ENCODE measurements around the gene ARPC4. TPM values are rescaled to one million over a fixed set of nuclear protein-coding genes. Genes with fewer than 3 reads are reported as not detected.

Gene ARPC4
- total RNA-seq, 1 experiment from 2014 or later, result 152 TPM

DNA sequence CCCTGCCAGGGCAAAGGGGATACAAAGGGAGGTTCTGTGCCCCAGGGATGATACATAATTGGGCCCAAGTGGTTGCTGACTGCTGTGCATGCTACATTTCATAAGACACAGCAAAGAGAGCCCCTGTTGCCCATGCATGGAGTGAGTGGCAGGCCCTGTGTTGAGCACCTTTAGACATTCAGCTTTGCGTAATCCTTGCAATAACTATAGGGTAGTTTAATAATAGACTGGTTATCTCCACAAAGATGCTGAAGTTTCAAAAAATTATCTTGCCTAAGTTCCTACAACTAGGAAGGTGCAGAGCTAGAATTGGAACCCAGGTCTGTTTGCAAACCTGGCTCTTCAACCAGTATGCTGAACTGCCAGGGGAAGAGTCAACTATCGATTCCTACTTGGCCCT is 44.9 kb upstream of the ARPC4 start:
- ChIA-PET CTCF (no interaction called here), POLR2A (ENCODE audit: low non-redundant PET) (no interaction called here)
- no TSS peak for BruUV-seq (replicated peaks)
- intact Hi-C loops (cut with micrococcal nuclease; ENCODE audit: unreplicated experiment), result no loop called here
- TF ChIP-seq, protein P1, sequence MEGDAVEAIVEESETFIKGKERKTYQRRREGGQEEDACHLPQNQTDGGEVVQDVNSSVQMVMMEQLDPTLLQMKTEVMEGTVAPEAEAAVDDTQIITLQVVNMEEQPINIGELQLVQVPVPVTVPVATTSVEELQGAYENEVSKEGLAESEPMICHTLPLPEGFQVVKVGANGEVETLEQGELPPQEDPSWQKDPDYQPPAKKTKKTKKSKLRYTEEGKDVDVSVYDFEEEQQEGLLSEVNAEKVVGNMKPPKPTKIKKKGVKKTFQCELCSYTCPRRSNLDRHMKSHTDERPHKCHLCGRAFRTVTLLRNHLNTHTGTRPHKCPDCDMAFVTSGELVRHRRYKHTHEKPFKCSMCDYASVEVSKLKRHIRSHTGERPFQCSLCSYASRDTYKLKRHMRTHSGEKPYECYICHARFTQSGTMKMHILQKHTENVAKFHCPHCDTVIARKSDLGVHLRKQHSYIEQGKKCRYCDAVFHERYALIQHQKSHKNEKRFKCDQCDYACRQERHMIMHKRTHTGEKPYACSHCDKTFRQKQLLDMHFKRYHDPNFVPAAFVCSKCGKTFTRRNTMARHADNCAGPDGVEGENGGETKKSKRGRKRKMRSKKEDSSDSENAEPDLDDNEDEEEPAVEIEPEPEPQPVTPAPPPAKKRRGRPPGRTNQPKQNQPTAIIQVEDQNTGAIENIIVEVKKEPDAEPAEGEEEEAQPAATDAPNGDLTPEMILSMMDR (conservative IDR thresholded peaks at IDR 0.05; ENCODE audit: low read depth, low read length), result no peak
- no peak for TF ChIP-seq EZH2 (IDR thresholded peaks at IDR 0.05; ENCODE audit: borderline replicate concordance, low read depth, low read length, poor library complexity, severe bottlenecking)
- peaks cover 5% of the 10 kb centered on the region for H3K4me1 ChIP-seq (ENCODE audit: insufficient read depth, low read length, poor library complexity, severe bottlenecking)
- no peak for DNase-seq (ENCODE audit: low spot score)
- peaks cover 72% of the 10 kb centered on the region for H3K36me3 ChIP-seq (ENCODE audit: insufficient read depth, low read length, poor library complexity, severe bottlenecking)
- no peak overlapping the region for H3K27ac ChIP-seq (ENCODE audit: low read depth, low read length, poor library complexity, severe bottlenecking)
- H3K4me3 ChIP-seq (ENCODE audit: low read depth, low read length, poor library complexity, severe bottlenecking), result no peak overlapping the region
- H3K27me3 ChIP-seq (replicated peaks; ENCODE audit: insufficient read depth, low read depth, low read length, poor library complexity), result no peaks in the 10 kb centered on the region
- H3K9me3 ChIP-seq (ENCODE audit: low read depth, low read length, poor library complexity, severe bottlenecking), result no peaks in the 10 kb centered on the region

DNA sequence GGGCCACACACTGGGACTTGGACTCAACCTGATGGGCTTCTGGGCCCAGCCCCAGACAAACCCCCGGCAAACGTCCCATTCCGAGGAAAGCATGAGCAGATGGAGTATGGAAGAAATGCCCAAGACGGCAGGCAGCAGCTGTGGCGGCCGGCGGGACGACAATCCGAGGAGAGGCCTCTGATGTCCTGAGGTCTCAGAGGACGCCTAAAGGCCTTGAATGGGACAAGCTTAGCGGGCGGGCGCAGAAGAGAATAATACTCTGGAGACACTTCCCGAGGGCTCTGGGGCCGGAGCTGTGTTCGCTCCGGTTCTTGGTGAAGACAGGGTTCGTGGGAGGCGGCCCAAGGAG is 43.6 kb upstream of the ARPC4 start:
- POLR2A ChIA-PET (ENCODE audit: low non-redundant PET), result interaction anchor here (0.6 kb wide), 1 partner anchor 11 kb away, joined by 5 read pairs; no protein-coding TSS in a partner anchor
- no peak for TF ChIP-seq EZH2 (IDR thresholded peaks at IDR 0.05; ENCODE audit: borderline replicate concordance, low read depth, low read length, poor library complexity, severe bottlenecking)
- TF ChIP-seq, protein P1 (conservative IDR thresholded peaks at IDR 0.05; ENCODE audit: low read depth, low read length), result no peak

DNA sequence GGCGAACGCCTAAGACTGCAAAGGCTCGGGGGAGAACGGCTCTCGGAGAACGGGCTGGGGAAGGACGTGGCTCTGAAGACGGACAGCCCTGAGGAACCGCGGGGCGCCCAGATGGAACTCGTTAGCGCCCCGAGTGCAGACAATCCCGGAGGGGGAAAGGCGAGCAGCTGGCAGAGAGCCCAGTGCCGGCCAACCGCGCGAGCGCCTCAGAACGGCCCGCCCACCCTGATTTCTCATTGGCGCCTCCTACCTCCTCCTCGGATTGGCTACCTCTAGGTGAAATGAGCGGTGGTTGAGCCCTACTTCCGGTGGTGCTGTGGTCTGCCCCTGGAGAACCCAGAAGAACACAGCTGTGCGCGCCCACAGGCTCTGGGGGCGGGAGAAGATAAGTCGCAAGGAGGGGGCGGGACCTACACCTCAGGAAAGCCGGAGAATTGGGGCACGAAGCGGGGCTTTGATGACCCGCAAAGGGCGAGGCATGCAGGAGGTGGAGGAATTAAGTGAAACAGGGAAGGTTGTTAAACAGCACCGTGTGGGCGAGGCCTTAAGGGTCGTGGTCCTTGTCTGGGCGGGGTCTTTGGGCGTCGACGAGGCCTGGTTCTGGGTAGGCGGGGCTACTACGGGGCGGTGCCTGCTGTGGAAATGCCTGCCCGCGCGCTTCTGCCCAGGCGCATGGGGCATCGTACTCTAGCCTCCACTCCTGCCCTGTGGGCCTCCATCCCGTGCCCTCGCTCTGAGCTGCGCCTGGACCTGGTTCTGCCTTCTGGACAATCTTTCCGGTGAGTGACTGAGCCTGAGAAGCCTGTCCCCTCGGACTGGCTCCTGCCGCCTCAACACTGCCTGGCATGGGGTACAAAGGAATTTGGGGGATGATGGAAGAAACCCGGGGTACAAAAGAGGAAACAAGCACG is 43.0 kb upstream of the ARPC4 start, which contains the start of gene OGG1:
TSS of gene OGG1 (plus strand) at position 308 of the 911 bp plus-strand sequence. CDS start at position 643, 335 bp downstream.
- TSS peak; percentile 45 for BruUV-seq (replicated peaks)
- TF ChIP-seq, protein P1 (conservative IDR thresholded peaks at IDR 0.05; ENCODE audit: low read depth, low read length), result no peak
- no peak for TF ChIP-seq EZH2 (IDR thresholded peaks at IDR 0.05; ENCODE audit: borderline replicate concordance, low read depth, low read length, poor library complexity, severe bottlenecking)
- H3K36me3 ChIP-seq (ENCODE audit: insufficient read depth, low read length, poor library complexity, severe bottlenecking), result peaks cover 58% of the 10 kb centered on the region

More for the DNA sequence above, 43.6 kb upstream of the ARPC4 start:
- Histone ChIP-seq H3K4me1 (ENCODE audit: insufficient read depth, low read length, poor library complexity, severe bottlenecking) (peaks cover 5% of the 10 kb centered on the region), H3K27ac (ENCODE audit: low read depth, low read length, poor library complexity, severe bottlenecking) (peak overlapping the region; percentile 89), H3K9me3 (ENCODE audit: low read depth, low read length, poor library complexity, severe bottlenecking) (no peaks in the 10 kb centered on the region), H3K4me3 (ENCODE audit: low read depth, low read length, poor library complexity, severe bottlenecking) (peak overlapping the region; percentile 62), H3K27me3 (replicated peaks; ENCODE audit: insufficient read depth, low read depth, low read length, poor library complexity) (no peaks in the 10 kb centered on the region), H3K36me3 (ENCODE audit: insufficient read depth, low read length, poor library complexity, severe bottlenecking) (peaks cover 59% of the 10 kb centered on the region)
- CTCF ChIA-PET, result interaction anchor here (0.6 to 0.9 kb wide), 2 partner anchors 22 to 141 kb away, joined by 3 read pairs; no protein-coding TSS in a partner anchor
- intact Hi-C loops (cut with micrococcal nuclease; ENCODE audit: unreplicated experiment), result no loop called here
- BruUV-seq (replicated peaks), result TSS peak; percentile 65
- no peak for DNase-seq (ENCODE audit: low spot score)

More for the DNA sequence above, 43.0 kb upstream of the ARPC4 start, which contains the start of gene OGG1:
- peak; percentile 99 for DNase-seq (ENCODE audit: low spot score)
- H3K27ac ChIP-seq (ENCODE audit: low read depth, low read length, poor library complexity, severe bottlenecking), result peak within 1 kb of the TSS; percentile 89
- H3K9me3 ChIP-seq (ENCODE audit: low read depth, low read length, poor library complexity, severe bottlenecking), result no peaks in the 10 kb centered on the region
- no peaks in the 10 kb centered on the region for H3K27me3 ChIP-seq (replicated peaks; ENCODE audit: insufficient read depth, low read depth, low read length, poor library complexity)
- H3K4me3 ChIP-seq (ENCODE audit: low read depth, low read length, poor library complexity, severe bottlenecking), result peak within 1 kb of the TSS; percentile 62
- ChIA-PET POLR2A (ENCODE audit: low non-redundant PET) (interaction anchor here (0.6 kb wide), 1 partner anchor 10 kb away, joined by 5 read pairs; no protein-coding TSS in a partner anchor), CTCF (interaction anchor here (0.6 to 0.9 kb wide), 3 partner anchors 22 to 839 kb away, joined by 3 read pairs; no protein-coding TSS in a partner anchor)
- intact Hi-C loops (cut with micrococcal nuclease; ENCODE audit: unreplicated experiment), result loop anchor here (1.0 kb wide), 1 partner anchor 19 kb away; the partner anchor contains the start of gene BRPF1
- peaks cover 11% of the 10 kb centered on the region for H3K4me1 ChIP-seq (ENCODE audit: insufficient read depth, low read length, poor library complexity, severe bottlenecking)

All from A673 (cell line).